Measurements from ENCODE around the gene IL1RL2.

- no peak for TF ChIP-seq CTCF (conservative IDR thresholded peaks at IDR 0.05; ENCODE audit: low read depth, low read length)
- no peak for TF ChIP-seq EZH2 (IDR thresholded peaks at IDR 0.05; ENCODE audit: borderline replicate concordance, low read depth, low read length, poor library complexity, severe bottlenecking)
Measured at GRCh38 chr2:102264952-102265351, 78.1 kb downstream of the IL1RL2 start.
